Right kidney (tissue), 1 donor: Measurements from ENCODE around the gene CD177.
"Not testable (repeated sequence)": the region's sequence is repeated elsewhere in the genome, so short reads cannot be mapped to it uniquely, and the experiment has no call there.

Source experiments
- DNase-seq: peaks from one replicate; pipeline ENCODE4 v3.0.0-alpha.2; 2016

The CD177 gene

DNA sequence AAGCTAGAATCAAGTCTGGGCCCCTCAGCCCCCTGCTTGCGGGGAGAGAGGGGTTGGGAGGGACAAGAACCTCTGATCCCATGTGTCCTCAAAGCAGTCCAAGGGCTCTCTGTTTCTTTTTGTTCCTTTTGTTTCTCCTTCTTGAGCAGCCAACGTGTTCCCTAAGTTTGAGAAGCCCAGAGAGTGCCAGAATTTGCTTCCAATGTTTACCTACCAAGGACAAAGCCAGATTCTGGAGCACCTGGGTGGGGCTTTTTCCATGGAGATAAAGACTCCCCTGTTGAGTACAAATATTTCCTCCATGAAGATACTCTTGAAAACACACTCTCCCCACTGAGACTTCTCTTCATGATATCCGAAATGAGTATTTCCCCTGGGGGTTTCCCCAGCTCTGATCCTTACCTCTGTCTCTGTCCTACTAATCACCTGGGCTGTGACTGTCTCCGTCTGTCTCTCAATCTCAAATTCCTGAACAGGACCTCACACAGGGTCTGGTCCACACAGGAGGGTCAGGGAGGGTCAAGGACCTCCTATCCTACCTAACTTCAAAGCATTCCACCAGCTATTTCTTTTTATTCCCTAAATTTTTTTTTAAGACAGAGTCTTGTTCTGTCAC is 27.4 kb downstream of the CD177 start:
- no peak for DNase-seq

DNA sequence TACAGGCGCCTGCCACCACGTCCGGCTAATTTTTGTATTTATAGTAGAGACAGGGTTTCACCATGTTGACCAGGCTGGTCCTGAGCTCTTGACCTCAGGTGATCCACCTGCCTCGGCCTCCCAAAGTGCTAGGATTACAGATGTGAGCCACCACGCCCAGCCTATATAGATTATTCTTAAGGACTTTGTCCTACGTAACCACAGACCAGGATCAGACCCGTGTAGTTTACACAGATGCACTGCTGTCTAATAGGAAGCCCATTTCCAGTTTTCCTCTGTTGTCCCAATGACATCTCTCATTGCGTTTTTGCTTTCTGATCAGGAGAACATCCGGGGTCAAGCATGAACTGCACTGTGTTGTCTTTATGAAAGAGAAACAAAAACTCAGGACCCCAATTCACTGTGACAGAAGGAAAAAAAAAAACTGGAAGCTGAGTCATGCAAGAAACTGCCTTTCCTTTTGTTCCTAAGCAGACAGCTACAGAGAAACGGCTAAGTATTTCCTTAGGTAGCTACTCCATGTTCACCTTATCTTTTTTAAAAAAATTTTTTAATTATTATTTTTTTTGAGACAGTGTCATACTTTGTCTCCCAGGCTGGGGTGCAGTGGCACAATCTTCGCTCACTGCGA is 29.2 kb downstream of the CD177 start:
- not testable (repeated sequence) for DNase-seq

DNA sequence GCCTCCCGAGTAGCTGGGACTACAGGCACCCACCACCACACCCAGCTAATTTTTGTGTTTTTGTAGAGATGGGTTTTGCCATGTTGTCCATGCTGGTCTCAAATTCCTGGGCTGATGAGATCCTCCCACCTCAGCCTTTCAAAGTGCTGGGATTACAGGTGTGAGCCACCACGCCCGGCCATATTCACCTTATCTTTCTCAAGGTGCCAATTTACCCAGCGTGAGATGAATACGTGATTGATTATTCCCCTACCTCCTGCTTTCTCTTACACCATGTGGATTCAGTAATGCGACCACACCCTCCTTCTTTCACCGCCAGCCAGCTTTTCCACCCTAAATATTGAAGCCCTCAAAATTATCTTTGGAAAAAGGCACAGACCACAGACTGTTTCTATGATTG is 29.8 kb downstream of the CD177 start:
- DNase-seq = not testable (repeated sequence)

DNA sequence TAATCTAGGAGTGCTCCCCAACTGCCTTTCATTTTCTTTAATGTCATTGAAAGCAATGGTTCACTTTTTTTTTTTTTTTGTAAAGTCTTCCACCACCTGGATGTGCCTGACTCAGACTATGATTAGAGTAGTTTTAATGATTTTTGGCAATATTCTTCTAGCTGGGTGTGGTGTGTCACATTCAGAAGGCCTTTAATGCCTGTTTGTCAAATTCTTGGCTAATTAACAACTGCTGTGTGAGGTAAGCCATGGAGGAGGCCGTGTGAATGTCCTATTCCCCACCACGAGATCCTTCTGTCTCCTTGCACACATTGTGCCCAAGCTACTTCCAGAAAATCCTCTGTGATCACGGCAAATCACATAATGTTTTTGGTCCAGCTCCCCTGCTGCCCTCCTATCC is 30.3 kb downstream of the CD177 start:
- DNase-seq = not testable (repeated sequence)

DNA sequence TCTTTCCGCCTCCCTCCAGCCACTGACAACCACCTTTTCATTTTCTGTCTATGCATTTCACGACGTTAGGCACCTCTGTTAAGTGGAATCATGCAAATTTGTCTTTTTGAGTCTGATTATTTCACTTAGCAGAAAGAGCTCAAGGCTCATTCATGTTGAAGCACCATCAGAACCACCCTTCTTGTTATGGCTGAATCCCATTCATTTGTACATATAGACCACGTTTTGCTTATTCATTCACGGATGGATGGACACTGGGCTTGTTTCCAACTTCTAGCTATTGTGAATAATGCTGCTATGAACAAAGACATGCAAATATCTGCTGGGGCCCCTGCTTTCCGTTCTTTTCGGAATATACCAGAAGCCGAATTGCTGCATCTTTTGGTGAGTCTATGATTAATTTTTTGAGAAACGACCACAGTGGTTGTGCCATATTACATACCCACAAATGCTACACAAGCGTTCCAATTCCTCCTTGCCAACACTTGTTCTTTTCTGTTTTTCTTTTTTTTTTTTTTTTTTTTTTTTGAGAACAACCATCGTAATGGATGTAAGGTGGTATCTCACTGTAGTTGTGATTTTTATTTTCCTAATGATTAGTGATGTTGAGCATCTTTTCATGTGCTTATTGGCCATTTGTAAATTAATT is 37.5 kb downstream of the CD177 start:
- DNase-seq = not testable (repeated sequence)

DNA sequence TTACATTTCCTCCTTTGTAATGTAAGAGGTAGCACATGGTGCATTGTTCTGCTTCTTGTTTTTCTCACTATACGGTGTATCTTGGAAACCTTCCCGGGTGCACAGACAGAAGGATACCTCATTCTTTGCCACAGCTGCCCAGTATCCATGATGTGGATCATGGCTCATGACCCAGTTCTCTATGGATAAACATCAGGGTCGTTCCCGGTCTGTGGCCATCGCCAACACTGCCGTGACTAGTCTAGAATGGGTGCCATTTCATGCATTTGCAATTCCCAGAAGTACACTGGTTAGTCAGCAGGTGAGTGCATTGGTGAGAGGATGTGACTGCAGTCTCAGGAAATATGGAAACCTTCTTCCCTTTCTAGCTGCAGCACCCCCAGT is 38.1 kb downstream of the CD177 start:
- not testable (repeated sequence) for DNase-seq

DNA sequence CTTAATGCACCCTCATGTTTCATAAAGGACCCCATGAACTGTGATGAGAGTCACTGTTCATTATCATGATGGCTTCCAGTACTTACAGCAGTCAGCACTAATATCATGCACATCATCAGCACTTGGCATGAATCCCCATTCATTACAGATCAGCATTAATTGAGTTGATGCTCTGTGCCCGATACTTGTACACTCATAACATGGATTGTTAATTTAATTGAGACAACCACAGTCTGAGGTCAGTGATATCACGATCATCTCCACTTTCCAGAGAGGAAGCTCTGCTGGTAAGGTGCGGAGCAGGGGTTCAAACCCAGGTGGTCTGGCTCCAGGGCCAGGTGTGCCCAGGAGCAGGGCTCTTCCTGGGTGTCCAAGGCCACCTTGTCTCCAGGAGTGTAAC is 40.0 kb downstream of the CD177 start:
- DNase-seq = not testable (repeated sequence)

DNA sequence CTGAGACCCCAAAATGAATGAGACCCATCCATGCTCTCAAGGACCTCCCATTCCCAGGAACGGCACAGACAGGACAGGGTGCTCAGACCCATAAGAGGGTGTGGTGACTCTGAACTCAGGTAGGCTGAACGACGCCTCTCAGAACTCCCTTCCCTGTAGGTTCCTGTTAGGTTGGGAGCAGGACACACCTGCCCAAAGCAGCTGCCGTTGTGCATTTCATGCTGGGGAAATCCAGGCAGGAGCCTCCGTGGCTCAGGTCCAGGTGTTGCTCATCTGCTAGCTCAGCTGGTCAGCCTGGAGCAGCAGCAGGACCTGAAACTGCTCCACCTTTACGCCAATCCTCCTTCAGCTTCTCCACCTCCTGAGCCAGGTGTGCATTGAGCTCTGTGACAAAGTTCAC is 42.1 kb downstream of the CD177 start:
- DNase-seq = no peak

DNA sequence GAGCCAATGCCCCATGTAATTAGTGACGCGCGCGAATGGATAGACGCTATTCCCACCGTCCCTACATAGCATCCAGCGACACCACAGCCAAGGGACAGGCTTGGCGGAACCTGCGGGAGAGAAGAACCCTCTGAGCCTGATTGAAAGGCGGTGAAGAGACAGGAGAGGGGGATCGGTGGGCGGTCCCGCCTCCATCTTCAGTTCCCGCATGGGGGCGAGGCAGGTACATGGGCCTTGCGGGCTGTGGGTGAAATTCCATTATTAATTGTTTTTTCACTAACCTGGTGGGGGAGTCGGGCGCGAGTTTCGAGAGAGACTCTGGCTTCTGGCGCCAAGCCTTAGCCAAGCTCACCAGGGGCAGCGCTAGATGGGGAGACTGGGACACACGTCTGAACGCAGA is 52.8 kb downstream of the CD177 start:
- DNase-seq = no peak

DNA sequence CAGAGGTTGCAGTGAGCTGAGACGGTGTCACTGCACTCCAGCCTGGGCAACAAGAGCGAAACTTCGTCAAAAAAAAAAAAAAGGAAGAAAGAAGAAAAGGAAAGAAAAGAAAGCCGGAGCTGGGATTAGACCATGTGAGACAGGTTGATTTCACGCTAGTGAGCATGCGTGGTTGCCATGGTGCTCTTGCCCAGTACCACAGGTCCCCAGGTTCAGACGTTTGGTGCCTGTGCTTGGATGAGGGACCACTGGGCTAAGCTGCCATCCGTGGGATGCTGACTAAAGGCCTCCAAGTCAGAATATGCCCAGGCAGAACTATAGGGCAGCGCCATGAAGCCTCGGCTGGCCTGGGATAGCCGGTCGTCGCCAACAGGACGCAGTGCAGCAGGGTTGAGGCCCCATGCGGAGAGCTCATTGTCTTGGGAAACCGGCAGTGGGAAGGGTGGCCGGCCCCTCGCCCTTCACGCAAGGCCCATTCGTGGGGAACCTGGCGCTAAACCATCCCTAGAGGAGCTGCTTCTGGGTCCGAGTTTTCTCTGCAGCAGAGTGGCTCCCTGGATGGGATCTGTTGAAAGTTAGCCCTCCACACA is 54.0 kb downstream of the CD177 start:
- DNase-seq = no peak

DNA sequence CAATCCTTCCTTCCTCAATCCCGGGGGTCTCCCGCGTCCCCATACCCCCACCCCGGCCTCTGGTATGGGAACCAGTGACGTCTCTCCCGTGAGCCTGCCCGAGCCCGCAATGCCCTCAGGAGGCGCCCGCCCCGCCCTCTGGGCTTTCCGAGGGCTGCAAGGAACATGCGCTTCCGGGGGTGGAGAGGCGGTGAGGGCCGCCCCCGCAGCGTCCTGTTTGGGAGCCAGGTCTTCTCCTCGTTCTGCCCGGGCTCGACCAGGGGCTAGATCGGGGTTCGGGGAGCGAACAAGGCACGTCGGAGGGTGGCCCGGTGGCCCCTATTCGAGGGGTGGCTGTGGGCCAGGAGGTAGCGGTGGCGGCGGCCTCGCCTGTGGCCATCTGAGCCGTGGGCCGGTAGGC is 54.6 kb downstream of the CD177 start:
- no peak for DNase-seq

DNA sequence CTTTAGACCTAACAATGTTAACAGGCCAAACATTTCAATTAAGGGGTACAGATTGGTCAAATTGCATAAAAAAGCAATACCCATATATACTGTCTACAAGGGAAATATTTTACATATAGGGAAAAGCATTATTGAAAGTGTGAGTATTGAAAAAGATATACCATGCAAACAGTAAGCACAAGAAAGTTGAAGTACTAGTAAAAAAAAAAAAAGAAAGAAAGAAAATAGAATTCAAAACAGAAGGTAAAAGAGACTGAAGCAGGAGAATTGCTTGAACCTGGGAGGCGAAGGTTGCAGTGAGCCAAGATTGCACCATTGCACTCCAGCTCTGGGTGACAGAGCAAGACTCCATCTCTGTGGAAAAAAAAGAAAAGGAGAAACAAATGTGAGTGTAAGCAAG is 55.9 kb downstream of the CD177 start:
- DNase-seq = no peak

DNA sequence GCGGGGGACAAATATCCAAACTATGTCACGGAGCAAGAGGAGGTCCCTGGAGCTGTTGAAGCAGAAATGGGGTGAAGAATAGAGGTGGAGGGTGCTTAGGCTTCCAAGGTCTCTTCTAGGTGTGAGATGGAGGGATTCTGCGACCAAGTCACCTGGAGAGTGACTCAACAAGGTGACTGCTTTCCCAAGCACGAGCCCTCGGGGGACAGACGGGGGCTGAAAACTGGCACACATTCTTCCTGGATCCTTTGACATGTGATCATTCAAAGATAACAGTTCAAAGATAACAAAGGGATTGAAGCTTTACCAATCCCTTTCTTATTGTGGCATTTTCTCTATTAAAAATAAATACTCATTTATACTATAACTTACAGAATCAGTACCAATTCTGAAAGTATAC is 59.0 kb downstream of the CD177 start:
- no peak for DNase-seq
